ENCODE results near the gene DUSP6. TPM values are rescaled to one million over a fixed set of nuclear protein-coding genes. Genes with fewer than 3 reads are reported as not detected.
"Not testable (repeated sequence)": the region's sequence is repeated elsewhere in the genome, so short reads cannot be mapped to it uniquely, and the experiment has no call there.

The DUSP6 gene
- total and polyA plus RNA-seq, 2 of the 13 experiments (the other 11 are each of a cell fraction or from before 2014, with no cell fraction given) = 40.9 to 161 TPM

GRCh38 chr12:89339526-89339925, 12.8 kb downstream of the DUSP6 start (continued):
- no peak for TF ChIP-seq AHR (CRISPR knock-in tag; IDR thresholded peaks at IDR 0.05)
- no peak for TF ChIP-seq JUNB (CRISPR knock-in tag; IDR thresholded peaks at IDR 0.05; ENCODE audit: borderline replicate concordance)
- TF ChIP-seq SNAPC2 (CRISPR knock-in tag; IDR thresholded peaks at IDR 0.05) = no peak
- no peak for TF ChIP-seq DR1 (CRISPR knock-in tag; IDR thresholded peaks at IDR 0.05)
- TF ChIP-seq ZNF691 (CRISPR knock-in tag; IDR thresholded peaks at IDR 0.05; ENCODE audit: borderline replicate concordance, low read depth) = no peak
- no peak for TF ChIP-seq IRX3 (CRISPR knock-in tag; IDR thresholded peaks at IDR 0.05; ENCODE audit: borderline replicate concordance, low read depth)
- no peak for TF ChIP-seq HOXA3 (CRISPR knock-in tag; IDR thresholded peaks at IDR 0.05)
- TF ChIP-seq ATM (IDR thresholded peaks at IDR 0.05; ENCODE audit: borderline replicate concordance) = no peak
- TF ChIP-seq ZNF740 (CRISPR knock-in tag; IDR thresholded peaks at IDR 0.05) = no peak
- TF ChIP-seq SIX1 (CRISPR knock-in tag; IDR thresholded peaks at IDR 0.05; ENCODE audit: borderline replicate concordance) = no peak
- TF ChIP-seq BRD4 (CRISPR knock-in tag; IDR thresholded peaks at IDR 0.05) = no peak

- WGBS (ENCODE audit: low lambda C conversion rate) = 37% methylated on average over 4 of the region's 4 CpGs
These were observed 15.2 kb downstream of the DUSP6 start for GRCh38 chr12:89337136-89337535.

More at GRCh38 chr12:89337136-89337535, 15.2 kb downstream of the DUSP6 start:
- H3K27me3 ChIP-seq (ENCODE audit: control insufficient read depth in 1 of 2, insufficient read depth in 2 of 2, low read length in 2 of 2); H2AFZ ChIP-seq (ENCODE audit: low read length); DNase-seq (ENCODE audit: low spot score); BruUV-seq (replicated peaks); H3K36me3 ChIP-seq (replicated peaks in 1 of 2; ENCODE audit: control insufficient read depth in 1 of 2, insufficient read depth in 2 of 2, low read length in 2 of 2); H3K9me3 ChIP-seq (ENCODE audit: low read length); FAIRE-seq; intact Hi-C loops (cut with micrococcal nuclease; ENCODE audit: unreplicated experiment); H3K9ac ChIP-seq (ENCODE audit: insufficient read depth, low read depth, low read length); H3K79me2 ChIP-seq (ENCODE audit: insufficient read depth, low read length); H3K27ac ChIP-seq (ENCODE audit: extremely low read length, insufficient read depth, low read length); H3K4me2 ChIP-seq (ENCODE audit: low read depth, low read length); CTCF ChIA-PET (ENCODE audit: low intra/inter-chr PET ratio, low total read pairs); H4K20me1 ChIP-seq (ENCODE audit: insufficient read depth, low read length); H3K4me3 ChIP-seq (replicated peaks in 1 of 3; ENCODE audit: insufficient read depth in 1 of 3, low read depth in 2 of 3, low read length in 3 of 3): not testable (repeated sequence)
- POLR2A ChIA-PET = interaction anchor here (1.8 to 2.2 kb wide), 2 partner anchors 9 to 16 kb away, joined by 6 to 13 read pairs; partner anchors contain the start of gene DUSP6
- peak; percentile 92 for TF ChIP-seq ZNF121 (CRISPR knock-in tag; IDR thresholded peaks at IDR 0.05)
- peak; percentile 80; the same call in 1 of the 2 replicates for TF ChIP-seq ZNF362 (CRISPR knock-in tag; IDR thresholded peaks at IDR 0.05; ENCODE audit: borderline replicate concordance)
- peak; percentile 49 for TF ChIP-seq TEAD3 (CRISPR knock-in tag; optimal IDR thresholded peaks at IDR 0.05; ENCODE audit: borderline replicate concordance)
- ATAC-seq = peak; percentile 66
- H3K4me1 ChIP-seq (ENCODE audit: insufficient read depth, low read length) = peaks cover 43% of the 10 kb centered on the region
- in situ Hi-C loops (cut with HindIII; ENCODE audit: extremely low pct_ligation_motif_present, low pct_unique_long_range_greater_than_20kb) = loop anchor here (25.0 kb wide), 1 partner anchor 275 kb away; no protein-coding TSS in a partner anchor
